ENCODE data around the gene TDRD10. TPM values are rescaled to one million over a fixed set of nuclear protein-coding genes. Genes with fewer than 3 reads are reported as not detected.

Gene TDRD10
- total RNA-seq, 1 donor from 2014 or later = not detected

DNA sequence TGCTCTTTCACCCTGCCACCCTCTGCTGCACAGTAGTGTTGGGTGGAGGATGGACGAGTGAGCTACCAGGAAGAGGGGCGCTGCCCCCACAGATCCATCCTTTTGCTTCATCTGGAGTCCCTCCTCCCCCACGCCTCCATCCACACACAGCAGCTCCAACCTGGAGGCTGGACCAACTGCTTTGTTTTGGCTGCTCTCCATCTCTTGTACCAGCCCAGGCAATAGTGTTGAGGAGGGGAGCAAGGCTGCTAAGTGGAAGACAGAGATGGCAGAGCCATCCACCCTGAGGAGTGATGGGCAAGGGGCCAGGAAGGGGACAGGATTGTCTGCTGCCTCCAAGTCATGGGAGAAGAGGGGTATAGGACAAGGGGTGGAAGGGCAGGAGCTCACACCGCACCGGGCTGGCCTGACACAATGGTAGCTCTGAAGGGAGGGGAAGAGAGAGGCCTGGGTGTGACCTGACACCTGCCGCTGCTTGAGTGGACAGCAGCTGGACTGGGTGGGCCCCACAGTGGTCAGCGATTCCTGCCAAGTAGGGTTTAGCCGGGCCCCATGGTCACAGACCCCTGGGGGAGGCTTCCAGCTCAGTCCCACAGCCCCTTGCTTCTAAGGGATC lies 74.0 kb downstream of the TDRD10 start:
- H3K4me3 Mint-ChIP-seq (ENCODE audit: unreplicated experiment) = no peak overlapping the region
- peaks cover 21% of the 10 kb centered on the region for H3K9me3 Mint-ChIP-seq (ENCODE audit: unreplicated experiment)
- H3K27ac Mint-ChIP-seq (ENCODE audit: unreplicated experiment) = peak overlapping the region; percentile 56
- DNase-seq = no peak
- TF ChIP-seq, protein P1, sequence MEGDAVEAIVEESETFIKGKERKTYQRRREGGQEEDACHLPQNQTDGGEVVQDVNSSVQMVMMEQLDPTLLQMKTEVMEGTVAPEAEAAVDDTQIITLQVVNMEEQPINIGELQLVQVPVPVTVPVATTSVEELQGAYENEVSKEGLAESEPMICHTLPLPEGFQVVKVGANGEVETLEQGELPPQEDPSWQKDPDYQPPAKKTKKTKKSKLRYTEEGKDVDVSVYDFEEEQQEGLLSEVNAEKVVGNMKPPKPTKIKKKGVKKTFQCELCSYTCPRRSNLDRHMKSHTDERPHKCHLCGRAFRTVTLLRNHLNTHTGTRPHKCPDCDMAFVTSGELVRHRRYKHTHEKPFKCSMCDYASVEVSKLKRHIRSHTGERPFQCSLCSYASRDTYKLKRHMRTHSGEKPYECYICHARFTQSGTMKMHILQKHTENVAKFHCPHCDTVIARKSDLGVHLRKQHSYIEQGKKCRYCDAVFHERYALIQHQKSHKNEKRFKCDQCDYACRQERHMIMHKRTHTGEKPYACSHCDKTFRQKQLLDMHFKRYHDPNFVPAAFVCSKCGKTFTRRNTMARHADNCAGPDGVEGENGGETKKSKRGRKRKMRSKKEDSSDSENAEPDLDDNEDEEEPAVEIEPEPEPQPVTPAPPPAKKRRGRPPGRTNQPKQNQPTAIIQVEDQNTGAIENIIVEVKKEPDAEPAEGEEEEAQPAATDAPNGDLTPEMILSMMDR (IDR thresholded peaks at IDR 0.05; ENCODE audit: partially characterized antibody, unreplicated experiment) = no peak
- H3K36me3 Mint-ChIP-seq (ENCODE audit: unreplicated experiment) = peaks cover 11% of the 10 kb centered on the region
- peaks cover 42% of the 10 kb centered on the region for H3K4me1 Mint-ChIP-seq (ENCODE audit: low read depth, unreplicated experiment)
- peaks cover 12% of the 10 kb centered on the region for H3K27me3 Mint-ChIP-seq (ENCODE audit: unreplicated experiment)

DNA sequence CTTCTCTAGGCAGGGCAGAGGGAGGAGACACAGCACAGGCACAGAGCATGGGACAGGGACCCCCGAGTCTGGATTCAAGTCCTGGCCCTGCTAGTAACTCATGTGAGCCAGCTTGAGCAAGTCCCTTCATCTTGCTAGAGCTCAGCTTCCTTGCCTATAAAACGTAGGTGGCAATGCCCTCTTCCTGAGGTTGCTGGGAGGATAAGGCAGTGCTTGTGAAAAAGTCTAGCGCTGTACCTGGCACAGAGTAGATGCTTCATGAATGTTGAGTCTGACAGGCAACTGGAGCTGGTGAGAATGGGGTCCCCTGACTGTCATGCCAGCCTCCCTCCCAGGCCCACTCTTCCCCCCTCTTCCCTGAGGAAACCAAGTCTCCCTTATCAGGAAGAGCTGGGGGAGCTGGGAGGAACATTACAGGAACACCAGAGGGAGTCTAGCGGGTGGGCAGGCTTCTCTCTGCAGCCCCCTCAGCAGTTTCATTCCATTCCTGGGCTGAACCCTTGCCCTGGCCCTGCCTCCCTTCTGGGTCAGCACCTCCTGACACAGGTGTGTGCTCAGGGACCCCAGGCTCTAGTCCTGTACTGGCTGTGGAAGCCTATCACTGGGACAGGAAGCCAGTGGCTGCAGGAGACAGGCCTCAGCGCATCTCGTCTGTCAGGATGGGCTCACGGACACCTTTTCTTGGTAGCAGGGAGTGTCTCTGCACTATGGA lies 75.5 kb downstream of the TDRD10 start:
- H3K4me1 Mint-ChIP-seq (ENCODE audit: low read depth, unreplicated experiment) = peaks cover 36% of the 10 kb centered on the region
- TF ChIP-seq, protein P1 (IDR thresholded peaks at IDR 0.05; ENCODE audit: partially characterized antibody, unreplicated experiment) = no peak
- H3K27me3 Mint-ChIP-seq (ENCODE audit: unreplicated experiment) = peaks cover 14% of the 10 kb centered on the region
- no peak for DNase-seq
- no peak overlapping the region for H3K4me3 Mint-ChIP-seq (ENCODE audit: unreplicated experiment)
- H3K36me3 Mint-ChIP-seq (ENCODE audit: unreplicated experiment) = peaks cover 5% of the 10 kb centered on the region
- peaks cover 19% of the 10 kb centered on the region for H3K9me3 Mint-ChIP-seq (ENCODE audit: unreplicated experiment)
- no peak overlapping the region for H3K27ac Mint-ChIP-seq (ENCODE audit: unreplicated experiment)

DNA sequence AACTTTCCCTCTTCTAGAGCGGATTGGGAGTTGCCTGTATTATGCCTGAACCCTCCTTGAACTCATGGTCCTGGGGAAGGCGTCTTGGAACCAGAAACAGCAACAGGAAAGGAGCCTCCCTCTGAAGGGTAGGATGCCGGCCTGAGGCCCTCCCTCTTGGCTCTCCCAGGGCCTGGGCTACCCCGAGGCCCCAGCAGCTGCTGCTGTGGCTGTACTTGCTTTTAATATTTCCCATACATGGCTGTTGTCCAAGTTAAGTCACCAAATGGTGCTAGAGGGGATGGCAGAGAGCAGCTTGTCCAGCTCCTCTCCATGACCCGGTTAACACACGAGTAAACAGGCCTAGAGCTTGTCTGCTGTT lies 76.0 kb downstream of the TDRD10 start:
- no peak overlapping the region for H3K4me3 Mint-ChIP-seq (ENCODE audit: unreplicated experiment)
- H3K9me3 Mint-ChIP-seq (ENCODE audit: unreplicated experiment) = peaks cover 19% of the 10 kb centered on the region
- DNase-seq = no peak
- H3K27me3 Mint-ChIP-seq (ENCODE audit: unreplicated experiment) = peaks cover 14% of the 10 kb centered on the region
- H3K36me3 Mint-ChIP-seq (ENCODE audit: unreplicated experiment) = peaks cover 5% of the 10 kb centered on the region
- peaks cover 34% of the 10 kb centered on the region for H3K4me1 Mint-ChIP-seq (ENCODE audit: low read depth, unreplicated experiment)
- no peak overlapping the region for H3K27ac Mint-ChIP-seq (ENCODE audit: unreplicated experiment)
- TF ChIP-seq, protein P1 (IDR thresholded peaks at IDR 0.05; ENCODE audit: partially characterized antibody, unreplicated experiment) = no peak

DNA sequence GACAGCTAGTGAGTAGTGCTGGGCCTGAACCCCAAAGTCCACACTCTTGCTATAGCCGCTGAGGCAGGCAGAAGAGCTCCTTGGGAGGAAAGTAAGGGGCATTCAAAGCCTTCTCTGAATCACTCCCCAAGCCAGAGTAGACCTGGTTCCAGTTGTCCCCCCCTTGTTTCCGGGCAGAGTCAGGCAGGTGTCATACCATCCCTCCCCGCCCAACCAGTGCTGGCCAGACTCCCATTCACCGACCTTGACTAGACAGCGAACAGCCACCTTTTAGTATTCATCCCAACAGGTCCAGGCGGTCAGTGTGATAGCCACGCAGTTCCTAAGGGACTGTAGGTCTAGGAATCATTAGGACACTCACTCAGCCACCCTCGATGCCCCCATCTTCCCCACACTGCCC lies 77.4 kb downstream of the TDRD10 start:
- Mint-ChIP-seq H3K36me3 (ENCODE audit: unreplicated experiment) (peaks cover 5% of the 10 kb centered on the region), H3K27me3 (ENCODE audit: unreplicated experiment) (peaks cover 13% of the 10 kb centered on the region), H3K4me3 (ENCODE audit: unreplicated experiment) (no peak overlapping the region), H3K27ac (ENCODE audit: unreplicated experiment) (no peak overlapping the region), H3K9me3 (ENCODE audit: unreplicated experiment) (peaks cover 16% of the 10 kb centered on the region), H3K4me1 (ENCODE audit: low read depth, unreplicated experiment) (peaks cover 29% of the 10 kb centered on the region)
- TF ChIP-seq, protein P1 (IDR thresholded peaks at IDR 0.05; ENCODE audit: partially characterized antibody, unreplicated experiment) = no peak
- DNase-seq = no peak

DNA sequence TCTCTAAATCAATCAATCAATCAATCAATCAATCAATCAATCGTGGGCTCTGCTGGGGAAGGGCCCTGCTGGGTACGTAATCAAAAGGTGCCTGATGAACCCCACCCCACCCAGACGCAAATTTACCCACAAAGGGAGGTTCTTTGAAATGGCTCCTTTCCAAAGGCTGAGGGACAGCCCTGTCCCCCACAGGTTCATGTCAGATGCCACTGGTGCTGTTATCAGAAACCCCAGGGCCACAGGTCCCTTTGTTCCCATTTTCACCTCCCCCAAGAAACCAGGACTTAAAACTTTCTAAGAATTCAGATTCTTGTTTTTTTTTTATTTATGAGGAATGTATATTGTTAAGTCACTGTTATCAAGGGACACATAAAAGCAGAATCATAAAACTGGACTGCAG lies 79.7 kb downstream of the TDRD10 start:
- Mint-ChIP-seq H3K27me3 (ENCODE audit: unreplicated experiment) (peaks cover 12% of the 10 kb centered on the region), H3K9me3 (ENCODE audit: unreplicated experiment) (peaks cover 22% of the 10 kb centered on the region)

More for the DNA sequence above, 79.7 kb downstream of the TDRD10 start:
- TF ChIP-seq, protein P1 (IDR thresholded peaks at IDR 0.05; ENCODE audit: partially characterized antibody, unreplicated experiment) = no peak
- DNase-seq = no peak
- H3K27ac Mint-ChIP-seq (ENCODE audit: unreplicated experiment) = no peak overlapping the region
- H3K36me3 Mint-ChIP-seq (ENCODE audit: unreplicated experiment) = peaks cover 14% of the 10 kb centered on the region
- no peak overlapping the region for H3K4me3 Mint-ChIP-seq (ENCODE audit: unreplicated experiment)
- H3K4me1 Mint-ChIP-seq (ENCODE audit: low read depth, unreplicated experiment) = peaks cover 22% of the 10 kb centered on the region

Data from glutamatergic neuron (in vitro differentiated cells).